ENCODE results near the gene KAT2B.

The KAT2B gene

DNA sequence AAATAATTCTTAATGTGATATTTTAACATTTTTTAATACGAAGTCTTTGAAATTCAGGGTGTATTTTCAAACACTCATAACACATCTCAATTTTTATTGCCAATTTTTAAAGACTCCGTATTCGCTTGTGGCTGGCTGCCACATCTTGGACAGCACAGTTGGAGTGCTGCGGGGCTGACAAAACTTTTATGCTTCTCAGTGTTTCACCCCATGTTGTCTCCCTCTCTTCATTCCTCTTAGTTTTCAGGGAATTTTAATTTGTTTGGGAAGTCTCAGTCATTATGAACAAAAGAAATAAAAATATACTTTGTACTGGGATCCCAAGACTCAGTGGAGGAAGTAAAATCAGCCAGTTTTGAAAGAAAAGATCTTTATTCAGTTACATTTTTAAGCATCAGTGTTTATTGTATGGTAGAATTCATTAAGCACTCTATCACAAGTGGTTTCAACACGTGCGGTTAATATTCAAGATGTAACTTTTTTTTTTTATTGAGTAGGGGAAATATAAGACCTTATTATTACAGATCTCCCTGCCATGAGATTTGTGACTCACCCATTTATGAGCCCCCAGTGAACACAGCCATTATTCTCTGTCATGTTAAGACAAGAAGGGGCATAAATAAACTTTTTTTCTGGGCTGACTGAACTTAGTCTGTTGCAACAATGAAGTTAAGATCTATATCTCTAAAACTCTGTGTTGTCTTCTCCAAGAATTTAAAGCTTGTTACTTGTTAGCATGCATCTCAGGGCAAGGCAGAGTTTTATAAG is 26.8 kb downstream of the KAT2B start:
- no peak for DNase-seq

DNA sequence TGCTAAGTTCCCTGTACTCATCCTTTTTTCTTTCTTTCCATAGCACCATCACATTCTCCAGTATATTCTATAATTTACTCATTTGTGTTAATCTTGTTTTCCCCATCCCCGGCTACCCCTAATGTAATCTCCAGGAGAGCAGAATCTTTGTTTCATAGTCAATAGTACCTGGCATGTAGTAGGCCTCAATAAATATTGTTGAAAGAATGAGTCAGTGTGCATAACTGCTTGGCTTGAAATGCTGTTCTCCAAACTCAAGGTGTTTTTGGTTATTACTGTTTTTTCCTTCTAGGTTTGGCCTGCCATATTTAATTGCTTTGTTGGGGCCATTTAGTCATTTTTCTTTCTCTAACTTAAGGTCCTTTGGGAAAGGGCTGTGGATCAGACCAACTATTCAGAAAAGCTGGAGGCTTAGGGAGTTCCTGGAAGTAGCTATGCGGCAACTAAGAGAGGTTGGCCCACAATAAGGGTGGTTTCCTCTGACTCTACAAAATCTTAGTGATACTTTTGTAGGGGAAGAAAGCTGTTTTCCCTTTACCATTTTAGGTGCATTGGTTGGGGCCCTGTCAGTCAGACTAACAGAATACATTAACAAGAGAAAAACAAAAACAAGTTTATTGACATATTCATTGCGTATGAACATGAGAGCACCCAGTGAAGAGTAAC is 28.4 kb downstream of the KAT2B start:
- no peak for DNase-seq

DNA sequence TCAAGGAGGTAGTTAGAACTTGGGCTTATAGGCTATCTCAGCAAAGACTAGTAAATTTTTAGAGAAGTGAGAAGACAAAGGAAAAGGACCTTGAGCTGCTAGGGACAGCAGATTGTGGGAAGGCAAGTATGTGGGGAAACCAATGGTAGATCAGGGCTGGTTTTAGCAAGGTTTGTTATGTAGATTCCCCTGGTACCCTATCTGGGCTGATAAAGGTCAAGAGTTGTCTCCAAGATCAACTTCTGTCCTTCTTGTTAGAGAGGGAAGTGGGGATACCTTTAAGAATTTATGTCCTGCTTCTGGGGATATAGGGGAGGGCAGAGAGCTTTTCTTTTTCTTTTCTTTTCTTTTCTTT is 28.9 kb downstream of the KAT2B start:
- no peak for DNase-seq

DNA sequence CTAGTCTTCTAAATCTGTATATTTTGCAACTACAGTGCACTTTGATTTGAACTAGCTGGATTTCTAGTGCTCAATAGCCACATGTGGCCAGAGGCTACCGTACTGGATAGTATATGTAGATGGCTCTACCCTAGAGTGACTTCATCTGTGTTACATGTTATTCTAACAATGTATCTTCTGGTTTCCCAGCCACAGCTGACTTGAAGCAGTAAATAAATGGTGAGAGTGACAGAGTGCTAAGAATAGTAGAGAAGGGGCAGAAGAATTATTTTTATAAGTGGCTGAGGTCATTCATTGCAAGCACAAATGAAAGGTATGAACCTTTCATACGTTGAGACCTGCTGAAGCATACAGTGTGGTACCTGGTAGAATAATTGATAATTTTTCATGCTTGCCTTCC is 30.9 kb downstream of the KAT2B start:
- DNase-seq: no peak

DNA sequence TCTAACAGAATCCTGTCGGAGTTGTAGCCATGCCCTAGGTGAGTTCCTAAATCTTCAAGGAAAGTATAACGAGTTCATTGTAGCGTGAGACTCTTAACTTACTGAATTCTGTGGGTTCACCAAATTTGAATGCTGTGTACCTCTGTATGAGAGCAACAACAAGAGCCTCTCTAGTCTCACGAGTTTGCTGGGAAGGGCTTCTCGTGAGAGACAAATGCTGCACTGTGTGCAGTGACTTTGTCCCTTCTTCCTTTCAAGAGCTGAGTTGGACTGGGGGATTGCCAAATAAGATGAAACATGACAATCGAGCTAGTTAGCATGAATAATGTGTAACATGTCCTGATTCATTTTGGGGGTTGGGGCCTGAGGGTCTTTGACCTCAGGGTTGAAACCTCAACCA is 32.2 kb downstream of the KAT2B start:
- DNase-seq: no peak

DNA sequence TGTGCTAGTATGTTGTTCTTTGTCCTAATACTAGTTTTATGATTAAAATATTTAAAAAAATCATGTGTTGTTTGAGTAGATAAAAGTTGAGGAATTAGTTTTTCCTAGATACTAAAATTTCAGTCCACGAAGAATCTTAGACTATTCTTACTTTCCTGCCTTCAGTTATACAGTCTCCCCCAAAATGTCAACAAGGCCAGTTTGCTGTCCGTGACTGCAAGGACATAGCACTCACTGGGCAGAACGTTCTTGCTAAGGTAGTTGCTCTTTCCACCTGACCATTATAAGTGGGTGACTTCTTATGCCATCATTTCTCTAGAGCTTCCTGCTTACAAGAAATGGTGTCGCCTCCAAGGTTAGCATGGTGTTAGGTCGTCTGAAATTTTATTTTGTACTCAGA is 32.8 kb downstream of the KAT2B start:
- no peak for DNase-seq

DNA sequence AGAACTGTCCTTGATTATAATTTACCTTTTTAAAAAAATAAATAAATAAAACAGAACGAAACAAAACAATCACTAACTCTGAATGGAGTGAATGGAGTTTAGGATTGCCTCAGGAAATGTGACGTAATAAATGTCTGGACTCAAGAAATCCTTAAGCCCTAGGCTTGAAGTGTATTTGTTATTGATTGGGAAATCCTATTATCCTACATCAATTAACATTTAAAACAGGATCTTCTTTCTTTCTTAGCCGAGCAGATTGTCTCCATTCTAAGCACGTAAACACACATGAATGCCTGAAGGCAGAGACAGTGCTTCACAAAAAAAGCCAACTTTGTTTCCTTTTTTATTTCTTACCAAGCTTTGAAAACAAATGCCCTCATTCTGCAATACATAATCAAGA is 33.4 kb downstream of the KAT2B start:
- no peak for DNase-seq

DNA sequence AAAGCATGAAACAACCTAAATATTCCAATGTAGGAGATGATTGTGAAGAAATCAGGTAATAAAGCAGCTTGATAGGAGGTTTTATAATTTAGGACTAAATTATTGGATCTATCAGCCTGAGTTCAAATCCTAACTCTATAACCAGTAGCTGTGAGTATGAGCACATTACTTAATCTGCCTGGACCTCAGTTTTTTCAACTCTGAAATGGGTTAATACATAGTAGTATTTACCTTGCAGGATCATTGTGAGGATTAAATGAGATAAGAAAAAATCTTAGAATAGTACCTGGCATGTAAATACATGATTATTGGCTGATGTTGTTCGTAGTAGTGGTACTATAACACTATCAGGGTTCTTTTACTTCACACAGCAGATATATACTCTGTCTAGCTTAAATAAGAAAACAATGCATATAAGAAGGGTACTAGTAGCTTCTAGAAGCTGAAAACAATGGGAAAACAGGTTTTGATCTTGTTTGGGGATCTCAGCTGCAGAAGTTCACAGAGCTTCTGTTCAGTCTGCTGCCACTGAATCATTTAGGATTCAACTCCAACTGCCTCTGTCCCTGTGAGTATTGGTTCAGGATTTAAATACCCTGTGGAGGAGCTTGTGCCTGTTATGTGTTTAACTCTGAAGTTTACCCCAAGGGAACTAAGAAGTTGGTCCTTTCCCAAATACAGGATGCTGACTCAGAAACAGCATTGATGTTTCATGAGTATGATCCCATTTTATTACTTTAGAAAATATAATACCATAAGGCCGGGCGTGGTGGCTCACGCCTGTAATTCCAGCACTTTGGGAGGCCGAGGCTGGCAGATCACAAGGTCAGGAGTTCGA is 34.2 kb downstream of the KAT2B start:
- no peak for DNase-seq

DNA sequence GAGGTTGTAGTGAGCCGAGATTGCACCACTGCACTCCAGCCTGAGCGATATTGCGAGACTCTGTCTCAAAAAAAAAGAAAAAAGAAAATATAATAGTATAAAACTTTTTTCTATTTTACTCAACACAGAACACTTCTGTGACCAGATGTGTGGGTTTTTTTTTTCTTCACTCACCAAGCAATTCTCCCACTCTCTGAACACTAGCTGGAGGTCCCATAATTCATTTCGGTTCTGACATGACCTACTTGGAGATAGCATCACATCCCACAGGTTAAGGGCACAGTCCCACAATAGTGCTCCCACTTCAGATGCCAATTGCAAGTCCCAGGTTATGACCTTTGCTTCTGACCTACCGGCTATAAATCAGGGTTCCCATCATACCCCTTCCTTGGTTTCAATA is 35.0 kb downstream of the KAT2B start:
- no peak for DNase-seq

DNA sequence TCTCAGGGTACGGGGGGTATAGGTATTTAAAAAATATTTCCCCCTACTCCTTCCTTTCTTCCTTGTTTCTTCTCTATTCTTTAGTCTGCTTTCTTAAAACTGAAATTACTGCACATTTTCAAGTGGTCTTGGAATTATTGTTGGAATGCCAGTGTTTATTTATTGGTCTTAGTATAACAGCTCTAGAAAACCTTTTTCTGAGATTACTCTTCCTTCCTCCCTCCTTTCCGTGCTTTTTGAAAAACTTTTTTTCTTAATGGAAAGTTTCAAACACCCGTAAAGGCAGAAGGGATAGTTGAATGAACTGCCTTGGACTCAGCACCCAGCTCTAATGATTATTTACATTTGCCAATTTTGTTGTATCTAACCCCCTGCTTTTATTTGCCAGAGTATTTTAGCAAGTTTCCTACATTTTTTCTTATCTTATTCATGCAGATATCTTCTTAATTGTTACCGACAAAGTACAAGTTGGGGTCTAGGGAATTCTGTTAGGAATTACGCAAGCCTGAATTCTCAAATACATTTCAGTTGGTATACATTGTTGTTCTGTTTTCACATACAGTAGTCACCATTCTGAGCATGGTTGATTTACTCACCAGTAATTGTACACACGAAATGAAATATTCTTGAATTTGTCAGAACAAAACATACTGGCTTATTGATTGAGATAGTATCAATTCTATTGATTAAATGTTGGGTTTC is 36.2 kb downstream of the KAT2B start:
- no peak for DNase-seq

DNA sequence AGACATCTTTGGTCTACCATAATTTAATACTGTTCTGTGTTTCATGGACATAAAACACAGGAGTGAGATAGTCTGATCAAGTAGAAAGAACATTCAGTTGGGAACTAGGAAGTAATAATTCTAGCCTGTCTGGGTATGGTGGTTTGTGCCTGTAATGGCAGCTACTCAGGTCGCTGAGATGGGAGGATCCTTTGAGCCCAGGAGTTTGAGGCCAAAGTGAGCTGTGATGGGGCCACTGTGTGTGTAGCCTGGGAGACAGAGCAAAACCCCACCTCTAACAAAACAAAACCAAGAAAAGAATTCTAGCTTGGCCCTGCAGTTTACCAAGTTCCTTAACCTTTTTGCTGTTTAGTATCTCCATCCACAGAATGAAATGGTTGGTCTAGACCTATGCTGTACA is 36.8 kb downstream of the KAT2B start:
- no peak for DNase-seq

DNA sequence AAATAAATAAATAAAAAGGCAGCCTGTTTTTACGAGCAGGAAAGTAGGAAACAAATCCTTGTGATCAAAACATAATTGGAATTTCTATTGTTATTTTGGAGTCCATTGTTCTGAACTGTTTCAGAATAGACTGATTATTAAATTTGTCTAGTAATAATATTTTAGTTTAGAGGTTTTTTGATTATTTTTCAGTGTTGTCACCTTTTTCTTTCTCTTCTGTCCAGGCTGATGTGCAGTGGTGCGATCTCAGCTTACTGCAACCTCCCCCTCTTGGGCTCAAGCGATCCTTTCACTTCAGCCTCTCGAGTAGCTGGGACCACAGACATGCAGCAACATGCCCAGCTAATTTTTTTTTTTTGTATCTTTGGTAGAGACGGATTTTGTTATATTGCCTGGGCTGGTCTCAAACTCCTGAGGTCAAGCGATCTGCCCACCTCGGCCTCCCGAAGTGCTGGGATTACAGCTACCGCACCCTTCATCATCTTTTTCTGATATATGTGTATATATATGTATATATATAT is 38.0 kb downstream of the KAT2B start:
- DNase-seq: no peak

DNA sequence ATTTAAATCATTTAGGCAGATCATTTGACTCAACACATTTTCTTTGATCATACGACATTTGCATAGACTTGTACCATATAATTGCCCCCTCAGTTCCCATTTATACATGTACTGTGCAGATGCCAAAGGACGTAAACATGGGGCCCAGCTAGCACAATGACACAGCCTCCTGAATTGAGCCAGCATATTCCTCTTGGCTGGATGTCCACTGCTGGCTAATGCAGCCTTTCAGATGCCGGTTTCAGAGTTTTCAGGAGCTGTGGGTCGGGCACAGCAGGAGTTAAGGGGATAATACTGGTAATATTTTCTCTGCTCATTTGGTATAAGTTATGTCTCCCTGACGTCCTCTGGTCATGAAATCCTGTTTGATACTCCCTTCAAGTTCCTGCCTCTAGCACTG is 39.4 kb downstream of the KAT2B start:
- no peak for DNase-seq

DNA sequence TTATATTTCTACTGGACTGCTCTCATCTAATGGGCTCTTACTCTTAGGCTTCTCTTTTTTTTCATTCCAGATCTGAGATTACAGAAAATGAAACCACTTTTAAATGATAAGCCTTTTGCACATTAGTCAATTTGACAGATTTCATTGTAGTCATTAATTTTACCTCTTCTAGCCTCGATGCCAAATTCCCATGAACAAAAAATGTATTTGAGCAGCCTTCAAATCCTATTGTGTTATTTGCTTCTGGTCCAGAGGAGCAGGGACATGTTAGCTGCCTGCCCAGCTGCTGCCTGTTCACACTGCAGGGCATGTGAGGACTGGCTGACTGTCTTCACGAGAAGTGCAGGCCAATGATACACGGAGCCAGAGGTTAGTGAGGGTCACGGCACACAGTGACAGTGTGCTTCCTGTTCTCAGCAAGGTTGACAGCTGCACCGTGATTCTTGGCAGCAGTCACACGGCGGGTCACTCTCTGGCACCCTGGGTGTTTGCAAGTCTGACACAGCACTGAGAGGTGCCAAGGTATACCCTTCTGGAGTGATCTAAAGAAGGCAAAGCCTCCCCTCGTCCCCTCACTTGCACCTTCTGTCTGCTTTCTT is 40.8 kb downstream of the KAT2B start:
- DNase-seq: peak; percentile 67

DNA sequence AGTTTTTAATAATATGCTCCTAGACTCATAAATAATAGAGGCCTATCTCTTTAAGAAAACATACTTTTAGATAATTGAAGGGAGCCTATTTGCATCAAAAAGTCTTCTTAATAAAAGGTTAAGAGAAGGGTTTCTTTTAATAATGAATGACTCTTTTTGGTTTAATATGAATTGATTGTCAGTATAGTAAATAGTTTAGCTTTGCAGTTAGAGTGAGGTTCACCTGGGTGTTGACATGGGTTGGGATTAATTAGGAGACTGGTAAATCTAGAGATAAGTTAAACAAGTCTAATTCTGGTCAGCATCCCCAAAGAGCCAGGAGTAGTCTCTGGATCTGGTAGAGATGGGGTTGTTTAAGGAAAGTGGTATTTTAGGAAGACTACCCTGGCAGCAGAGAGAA is 43.0 kb downstream of the KAT2B start:
- no peak for DNase-seq

DNA sequence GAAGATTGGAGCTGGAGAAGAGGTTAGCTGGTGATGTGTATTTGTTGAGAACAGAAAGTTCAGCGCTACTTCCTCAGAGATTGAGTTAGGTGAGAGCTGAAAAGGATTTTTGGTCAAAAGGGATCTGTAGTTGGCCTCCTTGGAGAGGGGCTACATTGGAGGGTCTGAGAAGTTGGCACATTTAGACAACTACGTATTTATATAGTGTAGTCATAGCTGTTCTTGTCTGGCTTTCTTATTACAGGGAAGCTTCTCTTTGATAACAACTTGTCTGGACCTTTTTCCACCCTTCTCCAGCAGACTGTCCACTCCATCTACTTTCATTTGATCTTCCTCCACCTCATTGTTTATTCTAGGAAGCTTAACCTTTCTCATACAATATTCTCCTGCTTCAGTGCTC is 43.7 kb downstream of the KAT2B start:
- no peak for DNase-seq

DNA sequence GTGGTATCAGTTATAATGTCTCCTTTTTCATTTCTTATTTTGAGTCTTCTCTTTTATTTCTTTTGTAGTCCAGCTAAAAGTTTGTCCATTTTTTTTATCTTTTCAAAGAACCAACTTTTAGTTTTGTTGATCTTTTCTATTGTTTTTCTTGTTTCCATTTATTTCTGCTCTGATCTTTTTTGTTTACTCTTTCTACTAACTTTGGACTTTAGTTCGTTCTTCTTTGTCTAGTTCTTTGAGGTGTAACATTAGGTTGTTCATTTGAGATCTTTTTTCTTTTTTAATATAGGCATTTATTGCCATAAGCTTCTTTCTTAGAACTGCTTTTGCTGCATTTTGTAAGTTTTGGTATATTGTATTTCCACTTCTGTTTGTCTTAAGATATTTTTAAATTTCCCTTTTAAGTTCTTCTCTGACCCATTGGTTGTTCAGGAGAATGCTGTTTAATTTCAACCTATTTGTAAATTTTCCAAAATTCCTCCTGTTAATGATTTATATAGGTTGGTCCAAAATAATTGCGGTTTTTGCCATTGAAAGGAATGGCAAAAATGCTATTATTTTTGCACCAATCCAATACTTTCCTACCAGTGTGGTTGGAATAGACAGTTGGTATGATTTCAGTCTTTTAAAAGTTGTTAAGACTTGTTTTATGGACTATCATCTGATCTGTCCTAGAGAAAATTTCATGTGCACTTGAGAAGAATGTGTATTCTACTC is 51.2 kb downstream of the KAT2B start:
- DNase-seq: no peak

DNA sequence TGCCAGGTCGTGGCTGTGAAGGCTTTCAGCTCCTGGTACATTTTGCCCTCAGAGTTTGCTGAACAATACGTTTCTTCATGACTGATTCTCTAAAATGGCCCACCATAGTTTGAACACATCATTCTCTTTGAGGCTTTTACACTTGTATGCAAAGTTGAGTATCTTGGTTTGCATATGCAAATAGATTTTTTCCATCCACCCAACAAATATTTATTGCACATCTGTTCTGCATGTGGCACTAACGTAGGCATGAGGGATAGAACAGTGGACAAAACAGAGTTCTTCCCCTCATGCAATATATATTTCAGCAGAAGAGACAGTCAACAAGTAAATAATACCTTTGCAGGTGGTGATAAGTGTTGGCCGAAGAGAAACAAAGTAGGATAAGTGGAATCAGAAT is 55.2 kb downstream of the KAT2B start:
- DNase-seq: no peak

DNA sequence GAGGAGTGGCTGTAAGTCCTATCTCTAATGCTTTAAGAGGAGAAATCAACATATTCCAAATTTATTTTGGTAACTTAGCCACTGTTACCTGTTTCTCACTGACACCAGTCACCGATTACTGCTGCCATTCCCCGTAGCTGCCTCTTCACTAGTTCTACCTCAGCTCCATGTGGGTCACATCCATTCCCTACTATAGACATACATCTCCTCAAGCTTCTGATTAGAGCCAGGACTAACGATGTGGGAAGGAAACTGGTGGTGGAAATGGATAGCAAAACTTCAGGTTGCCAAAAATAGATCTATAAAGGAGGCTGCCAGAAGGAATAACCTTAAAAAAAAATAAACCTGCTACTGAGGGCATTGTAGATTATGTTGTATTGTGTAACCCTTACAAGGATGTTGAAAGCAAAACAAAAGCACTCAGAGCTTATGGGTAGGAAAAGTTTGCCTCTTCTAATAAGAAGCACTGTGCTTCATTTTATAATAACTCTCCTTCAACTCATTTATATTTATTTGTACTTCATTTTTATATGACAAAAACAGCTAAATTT is 56.0 kb downstream of the KAT2B start:
- no peak for DNase-seq

DNA sequence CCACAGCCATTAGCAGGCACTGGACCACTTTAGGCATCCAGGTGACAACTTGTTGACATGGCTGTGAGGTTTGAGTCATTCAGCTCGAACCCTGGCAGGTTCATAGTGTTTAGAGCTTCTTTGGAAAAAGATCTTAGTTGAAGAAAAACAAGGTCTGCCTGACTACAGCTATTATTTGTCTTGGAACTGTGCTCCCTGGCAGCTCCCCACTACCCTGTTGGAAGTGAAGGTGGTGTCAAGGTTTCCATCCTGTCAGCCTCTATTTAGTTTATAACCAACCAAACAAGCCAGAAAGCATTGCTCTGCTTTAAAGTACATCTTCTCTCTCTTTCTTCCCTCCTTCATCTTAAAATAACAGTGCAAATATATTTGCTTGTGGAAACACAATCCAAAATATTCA is 56.8 kb downstream of the KAT2B start:
- DNase-seq: no peak

DNA sequence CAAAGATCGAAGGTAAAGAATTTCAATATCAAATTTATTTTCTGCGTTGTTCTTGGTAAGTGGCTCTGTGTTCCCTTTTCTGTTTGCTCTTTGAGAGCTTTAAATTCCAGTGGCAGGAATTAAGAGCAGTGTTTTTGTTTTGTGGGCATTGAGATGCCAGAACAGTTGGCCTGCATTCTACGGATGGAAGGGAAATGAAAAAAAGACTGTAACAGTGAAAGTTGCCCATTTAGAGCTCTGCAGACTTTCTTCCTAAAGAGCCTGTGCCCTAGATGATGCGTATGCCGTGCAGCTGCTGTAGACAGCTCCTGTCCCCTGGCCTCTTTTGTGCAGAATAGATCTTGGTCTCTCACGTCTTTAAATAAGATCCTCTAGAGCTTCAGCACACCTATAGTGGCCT is 58.8 kb downstream of the KAT2B start:
- DNase-seq: no peak

DNA sequence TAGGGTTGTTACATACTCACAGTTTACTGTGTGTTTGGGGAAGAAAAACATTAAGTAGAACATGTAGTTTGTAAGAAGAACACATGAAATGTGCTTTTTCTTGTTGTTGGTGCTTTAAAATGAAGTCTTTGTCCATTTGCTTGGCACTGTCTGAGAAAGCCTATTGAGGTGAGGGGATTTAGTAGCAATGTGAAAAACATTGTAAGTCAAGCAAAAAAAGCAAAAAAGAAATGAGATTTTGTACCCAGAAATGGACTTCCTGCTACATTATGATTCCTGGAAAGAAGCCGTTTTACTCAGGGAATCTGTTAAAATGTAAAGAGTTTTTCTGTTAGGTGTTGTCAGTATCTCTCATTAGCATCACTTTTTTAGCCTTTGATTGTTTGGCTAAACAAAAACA is 59.9 kb downstream of the KAT2B start:
- DNase-seq: no peak
